ENCODE results near the gene ASNS.
A peak's percentile ranks its signal among the peaks of the same experiment; 100 is the strongest.
"Not testable (repeated sequence)": the region's sequence is repeated elsewhere in the genome, so short reads cannot be mapped to it uniquely, and the experiment has no call there.

ASNS gene, protein sequence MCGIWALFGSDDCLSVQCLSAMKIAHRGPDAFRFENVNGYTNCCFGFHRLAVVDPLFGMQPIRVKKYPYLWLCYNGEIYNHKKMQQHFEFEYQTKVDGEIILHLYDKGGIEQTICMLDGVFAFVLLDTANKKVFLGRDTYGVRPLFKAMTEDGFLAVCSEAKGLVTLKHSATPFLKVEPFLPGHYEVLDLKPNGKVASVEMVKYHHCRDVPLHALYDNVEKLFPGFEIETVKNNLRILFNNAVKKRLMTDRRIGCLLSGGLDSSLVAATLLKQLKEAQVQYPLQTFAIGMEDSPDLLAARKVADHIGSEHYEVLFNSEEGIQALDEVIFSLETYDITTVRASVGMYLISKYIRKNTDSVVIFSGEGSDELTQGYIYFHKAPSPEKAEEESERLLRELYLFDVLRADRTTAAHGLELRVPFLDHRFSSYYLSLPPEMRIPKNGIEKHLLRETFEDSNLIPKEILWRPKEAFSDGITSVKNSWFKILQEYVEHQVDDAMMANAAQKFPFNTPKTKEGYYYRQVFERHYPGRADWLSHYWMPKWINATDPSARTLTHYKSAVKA

GRCh38 chr7:97872025-97872669 is at the start of gene ASNS:
TSS of gene ASNS (minus strand) at chr7:97872408. CDS start at chr7:97869156, 3,252 bp downstream.
- peak; percentile 90 for DNase-seq (ENCODE audit: low spot score)

DNA sequence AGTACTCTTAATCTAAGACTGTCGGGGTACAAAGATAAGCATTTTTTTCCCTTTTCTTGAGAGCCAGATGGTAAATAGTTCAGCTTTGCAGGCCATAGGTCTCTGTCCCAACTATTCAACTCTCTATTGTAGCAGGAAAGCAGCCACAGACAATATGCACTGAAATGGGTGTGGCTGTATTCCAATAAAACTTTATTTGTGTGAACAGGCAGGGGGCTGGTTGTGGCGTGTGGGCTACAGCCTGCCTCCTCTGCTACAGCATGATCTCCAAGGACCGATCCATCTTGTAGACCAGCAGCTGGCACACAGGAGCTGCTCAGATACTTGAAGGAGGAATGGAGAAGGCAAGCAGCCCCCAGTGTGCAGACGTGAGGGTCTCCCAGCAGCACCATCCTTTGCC is 49.0 kb upstream of the ASNS start:
- not testable (repeated sequence) for DNase-seq (ENCODE audit: low spot score)

DNA sequence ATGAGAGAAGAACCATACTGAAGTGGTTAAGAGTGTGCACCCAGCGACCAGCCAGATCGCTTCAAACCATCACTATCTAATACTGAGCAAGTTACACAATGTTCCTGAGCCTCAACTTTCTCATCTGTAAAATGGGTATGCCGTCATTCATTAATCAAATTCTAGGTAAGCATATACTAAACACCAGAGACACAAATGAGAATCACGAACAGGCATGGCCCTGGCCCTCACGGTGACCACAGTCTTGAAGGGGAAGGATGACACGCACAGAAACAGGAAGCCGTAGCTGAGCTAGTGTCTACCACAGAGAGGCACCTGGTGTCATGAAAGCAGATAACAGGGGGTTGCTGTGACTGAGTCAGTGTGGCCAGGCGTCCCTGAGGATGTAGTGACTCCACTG is 43.1 kb upstream of the ASNS start:
- not testable (repeated sequence) for DNase-seq (ENCODE audit: low spot score)

DNA sequence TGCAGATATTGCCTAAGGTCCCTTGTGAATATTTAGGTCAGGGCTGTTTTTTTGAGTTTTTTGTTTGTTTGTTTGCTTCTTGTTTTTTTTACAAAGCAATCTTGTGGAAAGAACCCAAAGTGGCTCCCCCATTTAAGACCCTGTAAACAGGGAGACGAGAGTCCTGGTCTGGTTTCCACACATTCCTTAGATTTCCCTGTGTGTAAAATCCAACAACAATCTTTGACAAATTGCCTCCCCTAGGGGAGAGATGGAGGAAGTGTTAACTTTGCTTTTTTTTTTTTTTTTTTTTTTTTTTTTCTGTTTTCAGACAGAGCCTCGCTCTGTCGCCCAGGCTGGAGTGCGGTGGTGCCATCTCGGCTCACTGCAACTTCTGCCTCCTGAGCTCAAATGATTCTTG is 40.1 kb upstream of the ASNS start:
- not testable (repeated sequence) for DNase-seq (ENCODE audit: low spot score)

GRCh38 chr7:97896893-97897292 is 24.7 kb upstream of the ASNS start:
- not testable (repeated sequence) for DNase-seq (ENCODE audit: low spot score)

- DNase-seq (ENCODE audit: low spot score) = not testable (repeated sequence)
Observed at GRCh38 chr7:97891721-97892120, 19.5 kb upstream of the ASNS start.

- not testable (repeated sequence) for DNase-seq (ENCODE audit: low spot score)
Observed at GRCh38 chr7:97879527-97879926, 7.3 kb upstream of the ASNS start.

DNA sequence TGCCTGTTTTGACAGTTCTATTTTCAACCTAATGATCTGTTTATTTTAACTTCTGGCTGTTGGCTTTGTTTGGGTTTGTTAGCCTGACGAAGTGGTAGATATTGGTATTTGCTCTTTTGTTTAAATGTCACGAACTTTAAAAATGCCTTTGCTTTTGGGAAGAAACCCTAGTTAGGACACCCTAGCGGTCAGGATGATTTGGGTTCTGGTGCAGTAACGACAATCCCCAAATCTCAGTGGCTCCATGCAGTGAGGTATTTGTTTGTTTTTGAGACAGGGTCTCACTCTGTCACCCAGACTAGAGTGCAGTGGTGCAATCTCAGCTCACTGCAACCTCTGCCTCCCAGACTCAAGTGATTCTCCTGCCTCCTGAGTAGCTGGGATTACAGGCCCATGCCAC is 2.7 kb upstream of the ASNS start:
- not testable (repeated sequence) for DNase-seq (ENCODE audit: low spot score)

GRCh38 chr7:97873606-97874005 is 1.4 kb upstream of the ASNS start:
- no peak for DNase-seq (ENCODE audit: low spot score)

GRCh38 chr7:97871659-97872024 is 566 bp downstream of the ASNS start:
- DNase-seq (ENCODE audit: low spot score) = no peak

- DNase-seq (ENCODE audit: low spot score) = no peak
Observed at GRCh38 chr7:97868788-97869187, 3.4 kb downstream of the ASNS start.

- DNase-seq (ENCODE audit: low spot score) = no peak
Observed at GRCh38 chr7:97868314-97868713, 3.9 kb downstream of the ASNS start.

GRCh38 chr7:97865104-97865503 is 7.1 kb downstream of the ASNS start:
- DNase-seq (ENCODE audit: low spot score) = no peak

- DNase-seq (ENCODE audit: low spot score) = no peak
Observed at GRCh38 chr7:97859606-97860204, 12.5 kb downstream of the ASNS start.

GRCh38 chr7:97858221-97858620 is 14.0 kb downstream of the ASNS start:
- no peak for DNase-seq (ENCODE audit: low spot score)

DNA sequence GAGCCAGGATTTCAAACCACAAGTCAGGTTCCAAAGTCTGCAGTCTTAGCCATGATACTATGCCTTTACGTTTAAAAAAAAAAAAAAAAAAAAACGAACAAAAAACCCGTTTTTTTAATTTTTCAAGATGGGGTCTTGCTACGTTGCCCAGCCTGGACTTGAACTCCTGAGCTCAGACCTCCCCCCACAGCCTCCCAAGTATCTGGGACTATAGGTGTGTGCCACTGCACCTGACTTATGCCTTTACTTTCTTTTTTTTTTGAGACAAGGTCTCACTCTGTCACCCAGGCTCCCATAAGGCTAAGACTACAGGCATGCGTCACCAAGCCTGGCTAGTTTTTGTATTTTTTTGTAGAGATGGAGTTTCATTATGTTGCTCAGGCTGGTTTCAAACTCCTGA is 14.7 kb downstream of the ASNS start:
- no peak for DNase-seq (ENCODE audit: low spot score)

DNA sequence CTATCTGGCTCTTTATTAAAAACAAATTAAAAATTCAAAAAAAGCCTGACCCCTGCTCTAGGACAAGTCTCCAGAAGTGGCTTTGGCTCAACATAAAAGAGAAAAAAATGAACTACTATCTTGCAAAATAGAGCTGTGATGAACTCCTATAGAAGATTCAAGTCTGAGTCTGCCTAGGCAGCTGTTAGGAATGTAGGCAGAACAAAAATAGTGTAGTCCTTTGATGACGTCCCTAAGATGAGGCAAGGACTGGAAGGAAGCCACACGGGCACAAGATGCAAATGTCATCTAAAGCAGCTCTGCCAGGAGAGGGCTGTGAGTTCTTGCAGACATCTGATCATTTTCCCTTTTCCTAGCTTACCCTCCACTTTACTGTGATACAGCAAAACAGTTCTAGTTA is 20.5 kb downstream of the ASNS start:
- DNase-seq (ENCODE audit: low spot score) = no peak

- DNase-seq (ENCODE audit: low spot score) = not testable (repeated sequence)
Observed at GRCh38 chr7:97850262-97851031, 21.8 kb downstream of the ASNS start.

- DNase-seq (ENCODE audit: low spot score) = no peak
Observed at GRCh38 chr7:97847791-97848190, 24.4 kb downstream of the ASNS start.

DNA sequence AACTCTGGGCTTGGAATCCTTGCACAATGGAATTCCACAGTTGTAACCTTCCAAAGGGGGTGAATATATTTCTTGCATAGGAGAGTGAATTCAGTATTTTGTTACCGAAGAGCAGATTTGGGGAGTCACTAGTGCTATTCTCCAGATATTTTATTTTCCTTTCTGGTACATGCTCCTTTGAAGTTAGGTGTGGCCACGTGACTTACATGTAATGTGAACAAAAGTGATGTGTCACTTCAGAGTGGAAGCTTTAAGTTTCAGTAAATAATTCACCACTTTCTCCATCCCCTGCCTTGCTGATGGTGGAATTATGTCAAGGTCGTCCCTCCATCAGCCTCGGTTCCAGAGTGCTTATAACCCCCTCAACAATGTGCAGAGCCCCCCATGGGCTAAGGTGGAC is 25.3 kb downstream of the ASNS start:
- no peak for DNase-seq (ENCODE audit: low spot score)

GRCh38 chr7:97845622-97846203 is 26.5 kb downstream of the ASNS start:
- no peak for DNase-seq (ENCODE audit: low spot score)

DNA sequence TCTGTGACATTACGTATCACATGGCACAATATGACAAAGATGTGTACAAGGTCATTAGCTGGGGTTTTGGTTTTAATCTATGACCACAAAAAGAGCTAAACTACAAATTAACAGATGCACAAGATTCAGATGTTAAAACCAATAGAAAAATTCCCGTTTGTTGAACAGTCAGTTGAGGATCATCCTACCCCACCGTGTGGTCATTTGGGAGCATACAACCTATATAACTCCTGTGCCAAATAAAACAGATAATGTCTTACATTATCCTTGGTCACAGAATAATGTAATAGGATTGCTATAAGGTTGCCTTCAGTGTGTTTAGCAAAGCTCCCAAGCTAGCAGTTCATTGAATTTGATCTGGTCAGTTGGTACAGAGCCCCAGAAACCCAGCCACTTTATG is 28.2 kb downstream of the ASNS start:
- DNase-seq (ENCODE audit: low spot score) = no peak
